ENCODE measurements around the gene PODXL2.
A peak's percentile ranks its signal among the peaks of the same experiment; 100 is the strongest.
"Not testable (repeated sequence)": the region's sequence is repeated elsewhere in the genome, so short reads cannot be mapped to it uniquely, and the experiment has no call there.

Gene PODXL2

GRCh38 chr3:127628788-127629466 is at the start of gene PODXL2:
Gene PODXL2 (plus strand): TSS chr3:127629185. CDS start chr3:127629220, 35 bp downstream.
- no peak for DNase-seq (ENCODE audit: low read depth)

GRCh38 chr3:127580327-127581060 is 48.5 kb upstream of the PODXL2 start:
- DNase-seq (ENCODE audit: low read depth): no peak

GRCh38 chr3:127584734-127585133 is 44.3 kb upstream of the PODXL2 start:
- DNase-seq (ENCODE audit: low read depth): no peak

GRCh38 chr3:127585163-127585812 is 43.7 kb upstream of the PODXL2 start:
- no peak for DNase-seq (ENCODE audit: low read depth)

- DNase-seq (ENCODE audit: low read depth): no peak
Measured at GRCh38 chr3:127585813-127586413, 43.1 kb upstream of the PODXL2 start.

- no peak for DNase-seq (ENCODE audit: low read depth)
Measured at GRCh38 chr3:127587876-127588275, 41.1 kb upstream of the PODXL2 start.

GRCh38 chr3:127588806-127589577 is 40.0 kb upstream of the PODXL2 start:
- DNase-seq (ENCODE audit: low read depth): no peak

- DNase-seq (ENCODE audit: low read depth): no peak
Measured at GRCh38 chr3:127589600-127590281, 39.2 kb upstream of the PODXL2 start.

- DNase-seq (ENCODE audit: low read depth): no peak
Measured at GRCh38 chr3:127590282-127590592, 38.7 kb upstream of the PODXL2 start.

GRCh38 chr3:127590593-127591465 is 38.2 kb upstream of the PODXL2 start, which contains the start of gene TPRA1:
Gene TPRA1 (minus strand): TSS chr3:127590733. CDS start chr3:127580146, 10,587 bp downstream.
- DNase-seq (ENCODE audit: low read depth): peak; percentile 57

GRCh38 chr3:127593178-127593577 is 35.8 kb upstream of the PODXL2 start:
- DNase-seq (ENCODE audit: low read depth): no peak

GRCh38 chr3:127595303-127595702 is 33.7 kb upstream of the PODXL2 start:
- DNase-seq (ENCODE audit: low read depth): no peak

GRCh38 chr3:127597020-127597771 is 31.8 kb upstream of the PODXL2 start:
- DNase-seq (ENCODE audit: low read depth): no peak

- DNase-seq (ENCODE audit: low read depth): no peak
Measured at GRCh38 chr3:127598841-127599570, 30.0 kb upstream of the PODXL2 start.

GRCh38 chr3:127600749-127601456 is 28.1 kb upstream of the PODXL2 start:
- no peak for DNase-seq (ENCODE audit: low read depth)

GRCh38 chr3:127604035-127604434 is 24.9 kb upstream of the PODXL2 start:
- no peak for DNase-seq (ENCODE audit: low read depth)

GRCh38 chr3:127604546-127605165 is 24.3 kb upstream of the PODXL2 start:
- no peak for DNase-seq (ENCODE audit: low read depth)

- DNase-seq (ENCODE audit: low read depth): not testable (repeated sequence)
Measured at GRCh38 chr3:127605547-127605946, 23.4 kb upstream of the PODXL2 start.
